Measurements from ENCODE around the gene NF1.

- no peak for TF ChIP-seq POLR2AphosphoS5 (IDR thresholded peaks at IDR 0.05; ENCODE audit: insufficient read depth in 1 of 2, low read depth in 1 of 2)
- TF ChIP-seq, protein P1, sequence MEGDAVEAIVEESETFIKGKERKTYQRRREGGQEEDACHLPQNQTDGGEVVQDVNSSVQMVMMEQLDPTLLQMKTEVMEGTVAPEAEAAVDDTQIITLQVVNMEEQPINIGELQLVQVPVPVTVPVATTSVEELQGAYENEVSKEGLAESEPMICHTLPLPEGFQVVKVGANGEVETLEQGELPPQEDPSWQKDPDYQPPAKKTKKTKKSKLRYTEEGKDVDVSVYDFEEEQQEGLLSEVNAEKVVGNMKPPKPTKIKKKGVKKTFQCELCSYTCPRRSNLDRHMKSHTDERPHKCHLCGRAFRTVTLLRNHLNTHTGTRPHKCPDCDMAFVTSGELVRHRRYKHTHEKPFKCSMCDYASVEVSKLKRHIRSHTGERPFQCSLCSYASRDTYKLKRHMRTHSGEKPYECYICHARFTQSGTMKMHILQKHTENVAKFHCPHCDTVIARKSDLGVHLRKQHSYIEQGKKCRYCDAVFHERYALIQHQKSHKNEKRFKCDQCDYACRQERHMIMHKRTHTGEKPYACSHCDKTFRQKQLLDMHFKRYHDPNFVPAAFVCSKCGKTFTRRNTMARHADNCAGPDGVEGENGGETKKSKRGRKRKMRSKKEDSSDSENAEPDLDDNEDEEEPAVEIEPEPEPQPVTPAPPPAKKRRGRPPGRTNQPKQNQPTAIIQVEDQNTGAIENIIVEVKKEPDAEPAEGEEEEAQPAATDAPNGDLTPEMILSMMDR (IDR thresholded peaks at IDR 0.05), result no peak
- no peak for TF ChIP-seq POLR2A (IDR thresholded peaks at IDR 0.05)
Observed at GRCh38 chr17:31131299-31131698, 36.5 kb downstream of the NF1 start.
